BJ (cell line): ENCODE data around the gene CHSY1. TPM values are rescaled to one million over a fixed set of nuclear protein-coding genes. Genes with fewer than 3 reads are reported as not detected.

Experiments used
- CTCF ChIA-PET: fragments of 350-600 bp; formaldehyde crosslinking; extraction: SDS; loops from one replicate; lab custom pipeline; 2021; ENCODE audit warnings: antibody characterized with exemption, inconsistent platforms; lab: Yijun Ruan, JAX
- POLR2A ChIA-PET: fragments of 300-600 bp; sonication (Branson Sonifier 250); formaldehyde crosslinking; extraction: SDS; loops from one replicate; lab custom pipeline; 2021; ENCODE audit warnings: antibody characterized with exemption; lab: Charles Lee
- DNase-seq: peaks from one replicate; pipeline ENCODE4 v3.0.0-alpha.2; 2011; ENCODE audit warnings: low read depth
- H3K27me3 ChIP-seq: 2 replicates; pipeline ENCODE4 v1.6.0; 2011; ENCODE audit warnings: low read length; ENCODE audit not compliant: control insufficient read depth, insufficient read depth
- H3K36me3 ChIP-seq: 2 replicates; pipeline ENCODE4 v1.5.1; 2011; ENCODE audit warnings: low read length; ENCODE audit not compliant: control insufficient read depth, insufficient read depth
- H3K4me3 ChIP-seq: 2 replicates; pipeline ENCODE4 v1.5.1; 2011; ENCODE audit warnings: low read depth, mild to moderate bottlenecking, control low read depth, low read length
- CTCF ChIP-seq: IDR thresholded peaks from 2 replicates; pipeline ENCODE4 v1.5.1; 2011; ENCODE audit warnings: low read depth, mild to moderate bottlenecking, control low read depth, inconsistent platforms, low read length, moderate library complexity; ENCODE audit not compliant: insufficient read depth
- polyA plus RNA-seq: library from polyadenylated mRNA; depleted of rRNA; stranded (reverse); fragments of >200 nt; gene quantifications from 2 replicates; pipeline ENCODE4 v1.2.3, GENCODE V29; 2011

CHSY1 gene
- polyA plus RNA-seq, 1 experiment: 17.7 TPM

- POLR2A ChIA-PET: no interaction called here
Measured at GRCh38 chr15:101213147-101213546, 38.7 kb downstream of the CHSY1 start.

GRCh38 chr15:101211897-101212296, 40.0 kb downstream of the CHSY1 start:
- no peak for TF ChIP-seq CTCF
- ChIA-PET CTCF (no interaction called here), POLR2A (no interaction called here)
- no peak overlapping the region for H3K4me3 ChIP-seq
- no peak for DNase-seq
- no peaks in the 10 kb centered on the region for H3K36me3 ChIP-seq
- no peaks in the 10 kb centered on the region for H3K27me3 ChIP-seq

More at GRCh38 chr15:101213147-101213546, 38.7 kb downstream of the CHSY1 start:
- no peak overlapping the region for H3K4me3 ChIP-seq
- CTCF ChIA-PET: interaction anchor here (0.7 to 1.0 kb wide), 2 partner anchors 11 to 66 kb away, joined by 3 read pairs; no protein-coding TSS in a partner anchor
- H3K27me3 ChIP-seq: no peaks in the 10 kb centered on the region
- no peak for TF ChIP-seq CTCF
- DNase-seq: no peak
- H3K36me3 ChIP-seq: no peaks in the 10 kb centered on the region

GRCh38 chr15:101210466-101210865, 41.4 kb downstream of the CHSY1 start:
- DNase-seq: no peak
- Histone ChIP-seq H3K27me3 (no peaks in the 10 kb centered on the region), H3K36me3 (no peaks in the 10 kb centered on the region), H3K4me3 (no peak overlapping the region)
- ChIA-PET POLR2A (no interaction called here), CTCF (interaction anchor here (0.7 kb wide), 1 partner anchor 35 kb away, joined by 4 read pairs; no protein-coding TSS in a partner anchor)
- TF ChIP-seq CTCF: no peak

GRCh38 chr15:101210058-101210457, 41.8 kb downstream of the CHSY1 start:
- ChIA-PET CTCF (no interaction called here), POLR2A (no interaction called here)
- Histone ChIP-seq H3K27me3 (no peaks in the 10 kb centered on the region), H3K4me3 (no peak overlapping the region), H3K36me3 (no peaks in the 10 kb centered on the region)
- TF ChIP-seq CTCF: no peak
- DNase-seq: no peak

- no peak overlapping the region for H3K4me3 ChIP-seq
- TF ChIP-seq CTCF: no peak
- H3K36me3 ChIP-seq: no peaks in the 10 kb centered on the region
- no peaks in the 10 kb centered on the region for H3K27me3 ChIP-seq
- CTCF ChIA-PET: no interaction called here
- POLR2A ChIA-PET: no interaction called here
- no peak for DNase-seq
Measured at GRCh38 chr15:101209285-101209845, 42.5 kb downstream of the CHSY1 start.
